GM12874 (cell line): ENCODE data around the gene MEAK7.

Source experiments
- CTCF ChIP-seq: IDR thresholded peaks from 2 replicates; pipeline ENCODE4 v1.5.1; 2011; ENCODE audit warnings: low read depth, mild to moderate bottlenecking, control low read depth, low read length, moderate library complexity; ENCODE audit not compliant: insufficient read depth

MEAK7 gene

GRCh38 chr16:84540194-84540593 is 35.7 kb upstream of the MEAK7 start:
- no peak for TF ChIP-seq CTCF

GRCh38 chr16:84538222-84538840 is 33.9 kb upstream of the MEAK7 start:
- TF ChIP-seq CTCF: no peak

GRCh38 chr16:84537491-84538151 is 33.2 kb upstream of the MEAK7 start:
- TF ChIP-seq CTCF: no peak

GRCh38 chr16:84535851-84536250 is 31.4 kb upstream of the MEAK7 start:
- TF ChIP-seq CTCF: no peak

GRCh38 chr16:84535408-84535807 is 30.9 kb upstream of the MEAK7 start:
- TF ChIP-seq CTCF: no peak

- no peak for TF ChIP-seq CTCF
Measured at GRCh38 chr16:84534815-84535214, 30.4 kb upstream of the MEAK7 start.

- no peak for TF ChIP-seq CTCF
Measured at GRCh38 chr16:84532855-84533486, 28.5 kb upstream of the MEAK7 start.
